GM21529 (cell line): ENCODE data around the gene RAMP1.

Experiments used
- ATAC-seq: cut with Tn5 transposase; IDR thresholded peaks from one replicate; pipeline ENCODE4 v1.9.1; 2021; ENCODE audit not compliant: unreplicated experiment

Gene RAMP1

DNA sequence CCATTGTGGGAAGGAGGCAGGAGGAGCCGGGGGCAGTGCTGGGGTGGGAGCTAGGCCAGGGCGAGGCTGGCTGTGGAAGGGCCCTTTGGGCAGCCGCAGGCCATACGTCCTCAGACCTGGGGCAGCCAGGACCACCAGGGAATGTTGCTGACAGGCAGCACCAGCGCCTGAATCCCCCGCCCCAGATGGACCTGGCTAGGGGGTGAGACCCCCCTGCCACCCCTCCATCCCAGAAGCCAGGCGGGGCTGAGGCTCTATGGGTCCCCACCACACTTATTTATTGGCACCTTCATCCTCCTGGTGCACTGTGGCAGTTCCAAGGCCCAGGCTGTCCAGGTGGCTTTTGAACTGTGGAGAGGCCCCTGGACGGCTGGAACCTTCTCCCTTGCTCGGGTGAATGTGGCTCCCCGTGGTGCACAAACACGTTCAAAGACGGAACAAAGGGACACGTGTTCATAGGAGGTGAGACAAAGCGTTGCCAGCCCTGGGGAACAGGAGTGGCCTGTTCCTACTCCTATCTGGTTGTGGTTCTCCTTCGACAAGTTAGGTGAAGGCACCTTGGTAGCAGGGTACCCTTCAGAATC is 35.1 kb downstream of the RAMP1 start:
- no peak for ATAC-seq

DNA sequence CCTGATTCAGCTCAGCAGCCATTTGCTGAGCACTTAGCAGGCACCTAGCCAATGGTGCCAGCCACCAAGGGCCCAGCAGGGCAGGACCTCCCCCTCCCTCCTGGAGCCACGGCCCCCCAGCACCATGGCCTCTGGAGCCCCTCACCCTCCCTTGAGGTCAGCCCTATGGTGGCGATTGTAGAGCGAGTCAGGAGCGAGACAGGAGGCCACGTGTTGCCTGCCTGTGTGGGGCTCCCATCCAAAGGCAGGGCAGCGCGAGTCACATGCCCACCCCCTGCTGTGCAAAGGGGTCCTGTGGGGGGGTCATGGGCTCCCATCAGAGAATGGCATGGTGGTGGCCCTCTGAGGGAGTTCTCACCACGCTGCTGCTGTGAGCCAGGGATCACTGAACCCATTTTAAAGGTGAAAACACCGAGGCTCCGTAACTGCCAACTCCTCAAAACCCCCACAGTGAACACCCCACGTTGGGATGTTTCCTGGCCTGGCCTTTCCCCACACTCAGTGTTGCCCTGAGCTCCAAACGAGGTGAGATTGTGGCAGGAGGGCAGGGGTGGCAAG is 35.6 kb downstream of the RAMP1 start:
- no peak for ATAC-seq

DNA sequence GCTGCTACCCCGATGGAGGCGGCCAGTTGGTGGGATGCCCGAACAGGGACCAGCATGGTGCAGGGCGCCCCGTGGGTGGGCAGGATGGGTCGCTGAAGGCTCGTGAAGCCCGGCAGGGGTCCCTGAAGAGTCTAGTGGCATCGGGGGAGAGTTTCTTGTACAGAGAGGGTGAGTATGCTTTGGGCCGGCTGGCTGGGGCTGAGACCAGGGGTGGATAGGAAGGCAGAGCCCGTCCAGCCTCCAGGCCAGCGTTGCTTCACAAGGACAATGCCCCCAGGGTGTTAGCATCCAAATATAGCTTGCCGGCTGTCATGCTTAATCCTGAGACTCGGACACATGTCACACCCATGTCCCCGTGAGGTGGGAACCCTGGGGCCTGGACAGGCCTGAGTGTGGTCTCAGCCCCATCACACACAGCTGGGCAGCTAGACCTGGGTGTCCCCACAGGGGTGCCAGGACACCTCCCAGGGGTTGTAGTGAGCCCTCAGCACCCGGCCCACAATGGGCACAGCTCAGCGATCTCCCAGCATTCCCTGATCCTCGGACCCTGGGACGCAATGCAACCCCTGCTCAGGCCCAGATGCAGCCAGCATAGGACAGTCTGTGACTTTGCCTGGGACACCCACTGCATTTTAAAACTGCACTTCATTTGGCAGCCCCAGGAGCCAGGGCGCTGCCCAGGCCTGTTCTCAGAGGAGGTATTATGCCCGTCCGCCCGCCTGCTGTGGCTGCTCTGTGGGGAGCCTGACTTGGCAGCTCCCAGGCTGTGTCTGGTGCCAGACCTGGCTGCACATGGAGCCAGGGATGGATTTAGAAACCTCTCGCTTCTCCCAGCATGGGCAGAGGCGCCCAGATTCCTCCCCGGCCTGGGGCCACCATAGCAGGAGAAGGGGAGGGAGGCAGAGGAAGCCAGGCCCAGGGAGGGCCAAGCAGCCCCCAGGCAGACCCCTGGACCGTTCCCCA is 36.4 kb downstream of the RAMP1 start:
- ATAC-seq, result no peak

DNA sequence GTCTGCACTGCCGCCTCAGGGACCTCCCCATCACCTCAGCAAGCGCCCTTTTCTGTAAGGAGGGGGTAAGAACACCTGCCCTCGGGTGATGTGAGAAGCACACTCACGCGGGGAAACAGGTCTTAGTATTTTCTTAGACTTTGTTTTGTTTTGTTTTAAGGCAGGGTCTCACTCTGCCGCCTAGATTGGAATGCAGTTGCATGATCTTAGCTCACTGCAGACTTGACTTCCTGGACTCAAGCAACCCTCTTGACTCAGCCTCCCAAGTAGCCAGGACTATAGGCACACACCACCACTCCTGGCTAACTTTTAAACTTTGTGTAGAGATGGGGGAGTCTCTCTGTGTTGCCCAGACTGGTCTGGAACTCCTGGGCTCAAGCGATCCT is 37.1 kb downstream of the RAMP1 start:
- no peak for ATAC-seq

DNA sequence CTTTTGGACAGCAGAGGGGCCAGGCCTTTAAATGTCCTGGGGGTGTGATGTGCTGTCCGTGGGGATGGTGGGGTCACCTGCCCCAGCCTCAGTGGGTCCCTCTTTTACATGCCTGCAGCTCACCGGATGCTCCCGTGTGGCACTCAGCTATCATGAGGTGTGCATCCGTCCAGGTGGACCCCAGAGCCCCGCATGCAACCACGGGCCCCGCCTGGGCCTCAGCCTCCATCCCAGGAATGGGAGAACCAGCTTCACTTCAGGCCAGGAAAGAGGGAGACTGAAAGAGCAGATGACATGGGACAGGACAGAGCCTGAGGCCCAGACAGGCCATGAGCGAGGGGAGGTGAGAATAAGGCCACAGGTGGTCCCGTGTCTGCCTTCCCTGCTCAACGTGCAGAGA is 37.5 kb downstream of the RAMP1 start:
- ATAC-seq, result no peak

DNA sequence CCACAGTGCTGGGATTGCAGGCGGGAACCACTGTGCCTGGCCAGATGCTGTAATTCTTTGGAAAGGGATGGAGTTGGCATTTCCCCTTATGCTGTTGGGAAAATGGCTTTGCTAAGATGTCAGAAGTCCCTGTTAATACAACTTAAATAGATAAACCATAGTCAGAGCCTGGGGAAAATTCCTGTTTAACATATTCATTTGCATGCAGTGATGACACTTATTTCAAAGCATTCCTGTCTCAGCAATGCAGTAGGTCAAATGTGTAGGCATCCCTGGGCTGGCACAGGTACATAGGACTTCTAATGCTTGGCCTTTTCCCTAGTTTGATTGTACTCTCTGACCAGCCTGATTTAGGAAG is 38.6 kb downstream of the RAMP1 start:
- ATAC-seq, result peak; percentile 2

DNA sequence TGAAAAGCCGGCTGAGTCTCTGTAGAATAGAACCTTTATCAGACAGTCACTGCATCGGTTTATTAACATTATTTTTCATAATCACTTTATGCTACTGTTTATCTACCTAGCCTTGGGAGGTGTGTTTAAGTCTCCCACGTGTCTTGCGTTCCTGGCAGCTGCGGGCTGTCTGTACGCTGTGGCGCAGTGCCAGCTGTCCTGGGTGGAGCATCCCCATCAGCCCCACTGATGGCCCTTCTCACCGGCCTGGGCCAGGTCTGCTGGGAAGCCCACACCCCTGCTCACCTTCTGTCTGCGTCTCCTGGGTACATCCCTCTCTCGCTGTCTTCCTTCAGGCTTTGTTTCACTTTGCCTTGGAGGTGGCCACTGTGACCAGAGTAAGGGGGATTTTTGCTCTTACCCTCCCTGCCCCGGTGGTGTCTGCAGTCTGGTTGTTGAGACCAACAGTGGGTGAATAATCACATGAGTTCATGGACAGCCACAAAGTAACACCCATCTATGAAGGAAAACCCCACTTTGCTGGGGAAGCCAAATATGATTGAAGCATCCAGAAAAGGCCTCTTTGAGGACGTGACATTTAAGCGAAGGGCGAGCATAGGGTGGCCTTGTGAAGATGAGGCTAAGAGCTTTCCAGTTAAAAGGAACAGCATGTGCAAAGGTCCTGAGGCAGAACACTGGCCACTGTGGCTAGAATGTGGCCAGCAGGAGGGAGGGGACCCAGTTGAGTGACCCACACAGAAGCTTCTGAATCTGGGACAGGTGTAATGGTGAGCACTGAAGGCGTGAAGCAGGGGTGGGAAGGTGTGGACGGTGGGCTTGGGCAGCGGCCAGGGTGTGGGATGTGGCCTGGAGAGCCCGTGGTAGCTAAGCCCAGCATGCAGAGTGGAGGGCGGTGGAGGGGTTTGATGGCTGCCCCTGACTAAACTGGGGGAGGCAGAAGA is 41.7 kb downstream of the RAMP1 start:
- no peak for ATAC-seq

DNA sequence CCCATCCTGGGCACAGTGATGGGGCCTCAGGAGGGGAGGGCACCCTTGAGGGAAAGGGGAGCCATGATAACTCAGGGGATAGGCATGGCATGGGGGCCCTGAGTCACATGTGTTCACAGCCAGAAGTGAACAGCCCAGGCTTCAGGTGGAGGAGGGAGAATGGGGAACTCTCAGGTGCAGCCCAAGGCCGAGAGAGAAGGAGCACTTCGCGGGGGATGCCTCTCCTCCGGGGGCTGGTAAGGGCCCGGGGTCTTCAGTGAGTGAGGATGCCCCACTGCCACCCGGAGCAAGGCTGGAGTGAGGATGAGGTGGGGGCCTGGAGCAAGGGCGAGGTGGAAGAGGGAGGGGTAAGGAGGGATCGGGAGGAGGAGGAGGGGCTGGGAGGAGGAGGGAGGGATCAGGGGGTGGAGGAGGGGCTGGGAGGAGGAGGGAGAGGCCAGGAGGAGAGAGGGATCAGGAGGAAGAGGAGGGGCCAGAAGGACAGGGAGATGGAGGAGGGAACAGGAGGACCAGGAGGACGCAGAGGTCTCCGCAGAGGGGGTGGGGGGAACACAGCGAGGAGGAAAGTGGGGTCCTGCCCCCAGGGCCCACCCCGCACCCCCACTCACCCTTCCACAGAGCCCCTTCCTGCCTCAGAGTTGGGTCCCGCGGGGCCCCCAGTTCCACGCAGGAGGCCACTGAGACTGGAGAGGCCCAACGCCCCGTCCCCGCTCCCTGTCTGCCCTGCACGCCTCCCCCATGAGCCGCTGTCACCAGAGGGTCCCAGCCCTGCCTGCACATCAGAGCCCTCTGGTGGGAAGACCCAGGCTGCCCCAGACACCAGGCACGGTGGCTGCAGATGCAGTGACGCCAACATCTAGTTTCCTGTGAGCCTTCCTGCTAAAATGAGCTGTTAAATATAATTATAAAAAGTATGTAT is 42.8 kb downstream of the RAMP1 start:
- ATAC-seq, result no peak

DNA sequence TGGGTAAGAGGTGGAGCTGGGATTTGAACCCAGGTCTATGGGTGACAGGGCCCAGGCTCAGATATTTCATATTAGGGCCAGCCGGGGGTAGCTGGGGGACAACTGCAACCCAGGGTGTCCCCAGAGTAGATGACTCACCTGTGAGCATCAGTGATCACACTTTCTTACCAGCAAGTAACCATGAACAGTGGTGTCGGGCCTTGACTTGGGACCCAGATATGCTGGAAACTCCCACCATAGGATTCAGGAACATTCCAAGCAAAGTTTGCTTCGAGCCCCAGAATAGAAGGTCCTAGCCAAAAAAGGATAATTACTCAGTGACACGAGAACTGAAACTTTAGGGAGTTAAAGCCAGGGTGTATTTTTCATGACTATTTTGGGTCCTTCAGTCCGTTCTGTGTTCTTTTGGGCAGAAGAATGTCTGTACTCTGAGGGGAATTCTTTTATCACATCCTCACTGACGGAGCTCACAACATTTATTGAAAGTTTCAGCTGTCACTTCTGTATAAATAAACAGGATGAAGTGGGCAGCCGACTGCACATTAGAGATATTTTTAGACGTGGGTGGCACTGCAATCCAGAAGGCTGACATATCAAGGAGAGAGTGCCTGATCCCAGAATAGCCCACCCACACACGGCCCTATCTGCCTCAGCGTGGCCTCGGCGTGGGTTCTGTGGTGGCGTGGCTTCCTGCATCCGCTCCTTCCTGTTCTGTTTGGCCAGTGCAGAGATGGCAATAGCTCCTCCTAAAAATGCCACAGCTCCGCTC is 45.6 kb downstream of the RAMP1 start:
- ATAC-seq, result no peak

DNA sequence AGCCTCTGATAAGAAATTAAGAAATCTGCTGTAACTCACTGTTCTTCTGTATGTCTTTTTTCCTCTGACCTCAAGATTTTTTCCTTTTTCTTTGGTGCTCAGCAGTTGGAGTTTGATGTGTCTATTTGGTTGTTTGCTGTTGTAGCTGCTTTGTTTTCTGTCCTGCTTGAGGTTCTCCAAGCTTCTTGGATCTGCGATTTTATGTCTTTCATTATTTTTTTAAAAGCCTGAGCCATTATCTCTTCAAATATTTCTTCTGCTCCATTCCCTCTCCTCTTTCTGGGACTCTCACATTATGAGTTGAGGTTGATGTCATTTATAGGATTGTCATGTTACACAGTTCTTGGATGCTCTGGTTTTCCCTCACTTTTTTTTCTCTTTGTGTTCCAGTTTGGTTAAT is 47.7 kb downstream of the RAMP1 start:
- ATAC-seq, result no peak

DNA sequence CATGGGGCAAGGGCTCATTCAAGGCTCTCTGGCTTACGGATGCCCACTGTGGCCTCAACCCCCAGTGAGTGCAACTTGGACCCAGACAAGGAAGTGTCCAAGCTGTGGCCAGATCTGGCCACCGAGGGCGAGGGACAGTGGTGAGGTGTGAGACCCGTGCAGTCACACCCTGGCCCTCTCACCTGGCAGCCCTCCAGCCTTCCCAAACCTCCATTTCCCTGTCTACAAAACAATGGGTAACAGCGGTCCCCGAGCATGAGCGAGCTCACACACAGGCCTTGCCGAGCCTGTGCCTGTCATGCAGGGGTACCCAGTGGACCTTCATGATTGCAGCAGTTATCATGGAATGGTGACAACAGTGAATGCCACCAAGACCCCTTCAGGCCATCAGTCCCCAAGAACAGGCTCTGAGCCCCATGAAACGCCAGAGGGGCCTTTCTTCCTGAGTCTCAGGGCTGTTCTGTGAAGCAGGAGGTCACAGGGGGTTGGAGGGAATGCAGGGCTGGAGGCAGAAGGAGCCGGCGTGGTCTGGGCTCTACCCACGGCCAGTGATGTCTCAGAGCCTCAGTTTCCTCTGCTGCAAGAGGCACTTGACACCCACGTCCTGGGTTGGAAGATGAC is 49.8 kb downstream of the RAMP1 start:
- ATAC-seq, result no peak

DNA sequence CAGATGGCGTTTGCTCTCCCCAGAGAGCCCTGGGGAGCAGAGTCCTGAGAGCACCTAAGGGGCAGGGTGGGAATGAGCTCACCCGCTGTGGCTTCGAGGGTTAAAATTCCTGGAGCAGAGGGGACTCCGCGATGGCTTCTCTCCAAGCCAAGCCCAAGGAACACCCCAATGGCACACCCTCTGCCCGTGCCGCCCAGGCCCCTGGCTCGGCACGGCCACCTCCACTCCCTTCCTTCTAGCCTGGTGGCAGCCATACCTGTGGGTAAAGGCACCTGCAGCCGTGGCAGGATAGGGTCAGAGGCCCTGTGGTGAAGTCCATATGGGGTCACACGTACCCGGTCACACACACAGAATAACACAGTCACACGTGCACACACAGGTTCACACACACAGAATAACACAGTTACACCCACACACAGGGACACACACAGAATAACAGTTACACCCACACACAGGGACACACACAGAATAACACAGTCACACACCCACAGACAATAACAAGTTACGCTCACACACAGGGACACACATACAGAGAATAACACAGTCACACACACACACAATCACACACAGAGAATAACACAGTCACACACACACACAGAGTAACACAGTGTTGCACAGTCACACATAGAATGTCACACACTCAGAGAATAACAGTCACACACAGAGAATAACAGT is 50.5 kb downstream of the RAMP1 start:
- no peak for ATAC-seq

DNA sequence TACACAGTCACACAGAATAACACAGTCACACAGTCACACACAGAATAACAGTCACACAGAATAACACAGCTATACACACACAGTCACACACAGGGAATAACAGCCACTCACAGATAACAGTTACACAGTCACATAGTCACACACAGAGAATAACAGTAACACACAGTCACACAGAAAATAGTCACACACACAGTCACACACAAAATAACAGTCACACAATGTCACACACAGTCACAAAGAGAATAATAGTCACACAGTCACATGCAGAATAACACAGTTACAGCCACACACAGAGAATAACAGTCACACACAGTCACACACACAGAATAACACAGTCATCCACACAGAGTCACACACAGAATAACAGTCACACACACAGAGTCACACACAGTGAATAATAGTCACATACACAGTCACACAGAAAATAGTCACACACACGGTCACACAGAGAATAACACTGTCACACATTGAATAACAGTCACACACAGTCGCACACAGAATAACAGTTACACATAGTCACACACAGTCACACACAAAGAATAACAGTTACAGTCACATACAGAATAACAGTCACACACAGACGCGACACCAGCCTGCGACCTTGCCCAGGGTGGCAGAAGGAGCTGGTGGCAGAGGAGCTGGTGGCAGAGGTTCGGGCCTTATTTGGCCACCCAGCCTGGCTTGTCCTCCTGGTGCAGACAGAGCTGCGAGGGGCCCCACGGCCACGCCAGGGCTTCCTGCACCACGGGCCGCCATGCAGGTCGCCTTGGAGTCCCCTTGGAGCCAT is 51.3 kb downstream of the RAMP1 start:
- no peak for ATAC-seq

DNA sequence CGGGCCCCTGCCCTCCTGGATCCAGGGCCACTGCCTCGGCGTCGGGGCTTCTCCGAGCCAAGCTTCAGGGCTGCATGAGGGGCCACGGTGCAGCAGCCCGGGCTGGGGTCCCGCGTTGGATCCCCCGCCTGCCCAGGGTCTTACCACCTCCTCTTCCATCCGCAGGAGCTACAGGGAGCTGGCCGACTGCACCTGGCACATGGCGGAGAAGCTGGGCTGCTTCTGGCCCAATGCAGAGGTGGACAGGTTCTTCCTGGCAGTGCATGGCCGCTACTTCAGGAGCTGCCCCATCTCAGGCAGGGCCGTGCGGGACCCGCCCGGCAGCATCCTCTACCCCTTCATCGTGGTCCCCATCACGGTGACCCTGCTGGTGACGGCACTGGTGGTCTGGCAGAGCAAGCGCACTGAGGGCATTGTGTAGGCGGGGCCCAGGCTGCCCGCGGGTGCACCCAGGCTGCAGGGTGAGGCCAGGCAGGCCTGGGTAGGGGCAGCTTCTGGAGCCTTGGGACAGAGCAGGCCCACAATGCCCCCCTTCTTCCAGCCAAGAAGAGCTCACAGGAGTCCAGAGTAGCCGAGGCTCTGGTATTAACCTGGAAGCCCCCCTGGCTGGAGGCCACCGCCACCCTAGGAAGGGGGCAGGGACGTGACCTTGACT is 52.1 kb downstream of the RAMP1 start:
- ATAC-seq, result no peak

DNA sequence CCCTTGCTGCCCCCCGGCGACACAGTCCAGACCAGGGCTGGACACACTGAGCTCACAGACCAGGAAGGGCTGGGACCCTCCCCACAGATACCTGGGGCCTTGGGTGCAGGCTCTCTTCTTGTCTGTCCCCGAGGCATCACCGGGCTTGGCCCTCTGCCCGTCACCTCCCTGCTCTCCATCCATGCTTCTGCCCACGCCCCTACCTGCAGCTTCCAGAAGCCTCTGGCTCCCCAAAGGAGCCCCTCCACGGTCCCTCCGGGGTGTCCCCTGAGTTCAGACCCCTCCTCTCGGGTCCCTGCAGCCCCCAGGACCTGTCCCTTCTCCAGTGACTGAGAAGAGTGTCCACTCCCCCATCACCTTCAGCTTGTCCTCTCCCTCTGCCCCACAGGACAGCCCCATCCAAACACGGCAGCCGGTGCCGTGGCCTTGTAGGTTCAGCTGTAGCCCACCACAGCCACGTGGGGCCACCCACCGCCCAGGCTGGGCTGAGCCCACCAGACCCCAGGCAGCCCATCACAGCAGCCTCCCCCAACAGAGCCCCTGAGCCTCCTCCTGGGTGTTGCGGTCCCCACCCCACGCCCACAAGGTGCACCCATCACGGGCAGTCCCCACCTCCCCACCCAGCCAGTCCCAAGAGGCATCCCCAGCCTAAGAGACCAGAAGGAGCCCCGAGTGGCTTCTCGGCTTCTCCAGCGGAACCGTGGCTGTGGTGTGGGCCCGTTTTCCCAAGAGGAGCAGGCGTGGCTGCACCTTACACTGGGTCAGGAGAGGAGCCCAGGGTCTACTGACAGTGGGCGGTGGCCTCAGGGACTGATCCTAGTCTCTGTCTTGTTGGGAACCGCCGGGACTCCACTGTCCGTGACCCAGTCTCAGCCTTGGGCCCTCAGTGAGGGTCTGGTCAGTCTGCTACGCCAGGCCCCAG is 53.1 kb downstream of the RAMP1 start:
- ATAC-seq, result no peak
